CD4-positive, alpha-beta T cell treated with Interleukin-17A for 4 hours (primary cell): Measurements from ENCODE around the gene RAP1GAP.
"Not testable (repeated sequence)": the region's sequence is repeated elsewhere in the genome, so short reads cannot be mapped to it uniquely, and the experiment has no call there.

Source experiments
- DNase-seq: peaks from one replicate; pipeline ENCODE4 v3.0.0-alpha.2; 2020; ENCODE audit warnings: mixed read lengths

The RAP1GAP gene

DNA sequence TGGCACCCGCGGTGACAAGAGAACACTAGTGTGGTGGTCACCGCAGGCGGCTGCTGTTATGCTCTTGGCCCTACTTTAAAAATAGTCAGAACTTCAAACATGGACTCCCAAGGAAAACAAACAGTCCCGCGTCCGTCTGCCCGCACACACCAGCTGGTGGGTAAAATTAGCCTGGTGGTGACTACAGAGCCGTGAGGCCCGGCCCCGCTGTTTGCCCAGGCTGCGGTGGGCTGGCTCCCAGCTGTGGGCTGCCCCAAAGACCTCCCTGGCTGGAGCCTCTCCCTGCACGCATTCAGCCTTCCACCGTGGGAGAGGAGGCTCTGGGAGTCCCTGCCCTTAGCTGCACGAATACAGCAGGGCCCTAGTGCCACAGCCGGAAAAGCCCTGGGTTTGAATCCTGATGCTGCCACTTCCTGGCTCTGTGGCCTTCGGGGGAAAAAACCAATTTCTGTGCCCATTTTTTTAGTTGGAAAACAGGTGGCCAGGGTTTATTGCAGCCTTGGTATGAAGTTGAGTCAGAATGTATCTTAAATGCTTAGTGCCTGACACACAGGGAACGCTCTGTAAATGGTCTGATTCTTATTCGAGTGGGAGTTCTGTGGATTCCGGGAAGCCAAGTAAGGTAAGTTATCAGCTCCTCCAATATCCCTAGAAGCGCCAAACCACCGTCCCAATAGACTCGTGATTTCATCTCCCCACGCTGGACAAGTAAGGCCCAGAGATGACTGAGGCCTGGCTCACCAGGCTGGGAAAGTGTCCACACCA, 101.7 kb downstream of the RAP1GAP start:
- DNase-seq = no peak

GRCh38 chr1:21566361-21566760, 102.8 kb downstream of the RAP1GAP start:
- not testable (repeated sequence) for DNase-seq

DNA sequence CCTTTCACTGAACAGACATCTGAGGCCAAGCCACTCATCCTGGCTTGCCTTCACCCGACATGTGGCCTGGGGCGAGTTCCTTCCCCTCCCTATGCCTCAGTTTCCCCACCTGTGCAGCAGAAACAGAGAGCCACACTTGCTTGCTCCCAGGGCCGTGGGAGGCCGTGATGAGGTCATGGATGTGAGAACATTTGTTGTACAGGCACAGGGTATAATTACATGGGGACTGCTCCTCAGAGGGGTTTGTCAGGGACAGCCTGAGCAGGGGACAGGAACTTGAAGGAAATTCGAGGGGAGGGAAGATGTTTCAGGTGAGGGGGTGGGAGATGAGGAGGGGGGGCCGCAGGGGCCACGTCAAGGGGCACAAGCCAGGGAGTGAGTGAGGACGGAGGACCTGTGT, 103.9 kb downstream of the RAP1GAP start:
- no peak for DNase-seq

DNA sequence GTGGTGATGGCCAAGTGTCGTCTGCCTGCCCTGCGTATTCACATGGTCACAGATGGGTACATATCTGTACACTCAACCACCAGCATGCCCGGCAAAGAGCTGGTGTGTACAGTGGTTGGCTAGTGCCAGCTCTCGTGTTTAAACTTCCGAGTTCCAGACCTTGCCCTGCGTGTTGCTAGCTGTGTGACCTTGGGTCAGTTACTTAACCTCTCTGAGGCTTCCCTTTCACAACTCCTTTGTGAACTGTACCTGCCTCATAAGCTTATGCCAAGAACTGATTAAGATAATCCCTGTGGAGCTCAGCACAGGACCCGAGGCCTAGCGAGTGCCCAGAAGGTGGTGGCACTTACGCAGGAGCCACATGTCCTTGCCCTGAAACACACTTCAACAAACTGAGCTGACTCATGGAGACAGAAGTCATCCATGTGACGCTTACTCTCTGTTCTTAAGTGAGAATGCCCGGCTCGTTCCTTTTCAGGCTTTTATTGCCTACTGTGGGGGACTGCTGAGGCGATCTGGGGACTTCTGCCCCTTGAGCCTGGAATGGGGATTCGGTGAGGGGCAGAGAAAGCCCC, 104.5 kb downstream of the RAP1GAP start:
- DNase-seq = no peak

GRCh38 chr1:21563971-21564370, 105.2 kb downstream of the RAP1GAP start:
- DNase-seq = no peak

DNA sequence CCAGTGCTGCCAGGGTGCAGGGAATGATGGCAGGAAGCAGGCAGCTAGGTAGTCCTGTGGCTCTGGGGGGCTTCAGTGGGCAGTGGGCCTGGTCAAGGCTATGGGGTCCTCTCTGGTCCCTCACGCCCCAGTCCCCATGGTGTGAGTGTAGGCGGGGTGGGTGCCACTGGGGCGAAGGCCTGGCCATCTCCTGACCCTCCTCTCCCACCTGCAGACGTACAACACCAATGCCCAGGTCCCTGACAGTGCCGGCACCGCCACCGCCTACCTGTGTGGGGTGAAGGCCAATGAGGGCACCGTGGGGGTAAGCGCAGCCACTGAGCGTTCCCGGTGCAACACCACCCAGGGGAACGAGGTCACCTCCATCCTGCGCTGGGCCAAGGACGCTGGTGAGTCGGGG, 106.3 kb downstream of the RAP1GAP start:
- no peak for DNase-seq

DNA sequence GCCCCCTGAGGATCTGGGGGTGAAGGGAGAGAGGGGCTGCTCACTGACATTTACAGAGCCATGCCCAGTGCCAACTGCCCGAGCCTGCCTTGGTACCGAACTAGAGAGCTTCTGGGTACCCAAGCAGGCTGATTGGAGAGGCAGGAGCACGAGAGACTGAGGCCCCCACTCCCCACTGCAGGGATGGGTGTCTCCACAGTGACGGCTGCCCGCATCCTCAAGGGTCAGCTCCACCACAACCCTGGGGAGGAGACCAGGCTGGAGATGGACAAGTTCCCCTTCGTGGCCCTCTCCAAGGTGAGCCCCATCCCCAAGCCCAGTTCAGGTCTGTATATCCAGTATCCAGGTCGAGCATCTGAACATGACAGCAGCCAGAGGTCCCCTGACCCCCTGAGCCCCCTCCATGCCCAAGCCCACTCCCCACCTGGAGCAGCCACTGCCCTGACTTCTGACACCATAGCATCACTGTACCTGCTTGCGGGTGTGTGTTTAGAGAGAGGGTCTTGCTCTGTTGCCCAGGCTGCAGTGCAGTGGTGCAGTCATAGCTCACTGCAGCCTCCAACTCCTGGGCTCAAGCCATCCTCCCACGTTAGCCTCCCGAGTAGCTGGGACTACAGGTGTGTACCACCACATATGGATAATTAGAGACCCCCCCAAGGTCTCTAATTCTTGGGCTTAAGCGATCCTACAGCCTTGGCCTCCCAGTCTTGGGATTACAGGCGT, 108.1 kb downstream of the RAP1GAP start:
- DNase-seq = no peak

DNA sequence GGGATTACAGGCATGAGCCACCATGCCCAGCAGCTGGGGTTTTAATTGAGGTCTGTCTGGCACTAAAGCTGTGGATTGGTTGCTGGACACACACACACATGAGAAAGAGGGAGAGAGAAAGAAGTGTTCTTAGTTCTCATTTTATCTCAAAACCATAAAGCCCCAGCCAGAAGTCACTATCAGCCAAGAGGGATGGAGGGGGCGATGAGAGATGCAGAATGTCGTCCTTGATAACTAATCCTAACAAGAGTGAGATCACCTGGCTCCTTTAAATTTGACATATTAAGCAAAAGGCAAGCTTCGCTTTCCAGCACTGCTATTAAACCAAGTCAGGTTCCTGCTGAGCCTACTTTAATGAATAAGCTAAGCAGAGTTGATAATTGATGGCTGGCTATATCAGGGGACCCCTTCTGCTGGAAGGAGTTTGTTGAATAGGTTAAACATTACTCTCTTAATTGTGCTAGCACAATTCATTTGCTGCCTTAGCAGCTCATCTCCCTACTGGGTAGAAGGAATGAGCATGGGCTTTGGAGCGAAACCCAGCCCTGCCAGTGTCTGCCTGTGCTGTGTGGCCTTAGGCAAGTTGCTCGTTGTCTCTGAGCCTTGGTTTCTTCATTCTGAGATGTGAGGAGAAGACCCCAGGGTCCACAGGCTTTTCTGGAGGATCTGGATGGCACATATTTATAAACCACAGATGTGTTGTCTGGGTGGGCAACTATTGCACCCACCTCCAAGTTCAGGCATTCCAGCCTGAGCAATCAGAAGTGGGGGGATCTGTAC, 109.2 kb downstream of the RAP1GAP start:
- no peak for DNase-seq

- no peak for DNase-seq
Measured at GRCh38 chr1:21553116-21553926, 115.8 kb downstream of the RAP1GAP start.

- DNase-seq = no peak
Measured at GRCh38 chr1:21552715-21553114, 116.4 kb downstream of the RAP1GAP start.

- DNase-seq = no peak
Measured at GRCh38 chr1:21550866-21551475, 118.2 kb downstream of the RAP1GAP start.

GRCh38 chr1:21550097-21550496, 119.1 kb downstream of the RAP1GAP start:
- DNase-seq = no peak

DNA sequence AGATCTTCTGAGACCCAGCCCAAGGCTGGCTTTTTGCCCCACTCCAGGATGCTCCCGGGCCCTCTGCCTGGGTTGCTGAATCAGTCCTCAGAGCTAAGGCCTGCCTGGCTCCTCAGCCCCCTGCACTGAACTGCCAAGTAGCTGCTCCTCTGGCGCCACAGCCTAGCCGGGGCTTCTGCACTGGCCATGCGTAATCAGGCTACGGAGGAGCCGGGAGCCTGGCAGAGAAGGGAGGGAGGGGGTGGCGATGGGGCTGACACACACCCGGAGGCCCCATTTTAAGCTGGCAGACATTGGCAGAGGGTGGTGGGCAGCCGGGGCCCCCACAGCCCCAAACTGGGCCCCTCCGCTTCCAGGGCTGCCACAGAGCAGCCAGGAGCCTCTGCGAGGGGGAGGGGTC, 121.3 kb downstream of the RAP1GAP start:
- no peak for DNase-seq
